AG04449 (cell line): ENCODE results near the gene DIPK1B.

Experiments used
- CTCF ChIA-PET: fragments of 350-600 bp; formaldehyde crosslinking; extraction: SDS; loops from one replicate; lab custom pipeline; 2021; ENCODE audit warnings: antibody characterized with exemption; lab: Yijun Ruan, JAX
- POLR2A ChIA-PET: fragments of 400-600, 350-600 bp; formaldehyde crosslinking; extraction: SDS; loops from one replicate; lab custom pipeline; 2020; ENCODE audit warnings: antibody characterized with exemption, inconsistent platforms; lab: Yijun Ruan, JAX
- DNase-seq: peaks from one replicate; pipeline ENCODE4 v3.0.0-alpha.2; 2010; ENCODE audit warnings: low read depth, low spot score
- H3K4me3 ChIP-seq: 2 replicates; pipeline ENCODE4 v1.5.1; 2011; ENCODE audit warnings: low read depth, mild to moderate bottlenecking, control low read depth, low read length
- TF ChIP-seq, protein P1 (sequence below): IDR thresholded peaks from one replicate; pipeline ENCODE4 v1.5.1; 2011; ENCODE audit warnings: mild to moderate bottlenecking, moderate library complexity, low read length, control low read depth, inconsistent platforms; ENCODE audit not compliant: insufficient read depth; ENCODE audit errors: missing control alignments

The DIPK1B gene

DNA sequence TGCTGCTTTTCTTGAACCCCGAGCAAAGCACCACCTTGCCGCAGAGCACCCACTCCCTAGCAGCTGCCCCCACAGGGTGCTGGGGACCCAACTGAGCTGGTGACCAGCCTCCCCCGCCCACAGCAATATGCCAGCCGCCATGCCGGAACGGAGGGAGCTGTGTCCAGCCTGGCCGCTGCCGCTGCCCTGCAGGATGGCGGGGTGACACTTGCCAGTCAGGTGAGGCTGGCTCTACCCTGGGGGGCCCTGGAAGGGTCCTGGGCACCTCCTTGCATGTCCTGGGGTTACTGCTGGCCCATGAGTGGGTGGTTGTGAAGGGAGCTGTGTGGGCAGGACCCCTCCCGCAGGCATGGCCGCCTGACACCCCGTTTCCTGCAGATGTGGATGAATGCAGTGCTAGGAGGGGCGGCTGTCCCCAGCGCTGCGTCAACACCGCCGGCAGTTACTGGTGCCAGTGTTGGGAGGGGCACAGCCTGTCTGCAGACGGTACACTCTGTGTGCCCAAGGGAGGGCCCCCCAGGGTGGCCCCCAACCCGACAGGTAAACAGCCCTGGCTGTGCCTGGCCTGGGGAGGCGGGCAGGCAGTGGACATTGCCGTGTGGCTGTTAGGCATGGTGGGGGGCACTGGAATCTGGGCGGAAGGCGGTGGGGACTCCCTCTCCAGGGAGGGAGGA lies 42.4 kb upstream of the DIPK1B start:
- TF ChIP-seq, protein P1, sequence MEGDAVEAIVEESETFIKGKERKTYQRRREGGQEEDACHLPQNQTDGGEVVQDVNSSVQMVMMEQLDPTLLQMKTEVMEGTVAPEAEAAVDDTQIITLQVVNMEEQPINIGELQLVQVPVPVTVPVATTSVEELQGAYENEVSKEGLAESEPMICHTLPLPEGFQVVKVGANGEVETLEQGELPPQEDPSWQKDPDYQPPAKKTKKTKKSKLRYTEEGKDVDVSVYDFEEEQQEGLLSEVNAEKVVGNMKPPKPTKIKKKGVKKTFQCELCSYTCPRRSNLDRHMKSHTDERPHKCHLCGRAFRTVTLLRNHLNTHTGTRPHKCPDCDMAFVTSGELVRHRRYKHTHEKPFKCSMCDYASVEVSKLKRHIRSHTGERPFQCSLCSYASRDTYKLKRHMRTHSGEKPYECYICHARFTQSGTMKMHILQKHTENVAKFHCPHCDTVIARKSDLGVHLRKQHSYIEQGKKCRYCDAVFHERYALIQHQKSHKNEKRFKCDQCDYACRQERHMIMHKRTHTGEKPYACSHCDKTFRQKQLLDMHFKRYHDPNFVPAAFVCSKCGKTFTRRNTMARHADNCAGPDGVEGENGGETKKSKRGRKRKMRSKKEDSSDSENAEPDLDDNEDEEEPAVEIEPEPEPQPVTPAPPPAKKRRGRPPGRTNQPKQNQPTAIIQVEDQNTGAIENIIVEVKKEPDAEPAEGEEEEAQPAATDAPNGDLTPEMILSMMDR = no peak
- ChIA-PET CTCF (interaction anchor here (1.3 kb wide), 1 partner anchor 12 kb away, joined by 3 read pairs; no protein-coding TSS in a partner anchor), POLR2A (no interaction called here)
- no peak for DNase-seq
- no peak overlapping the region for H3K4me3 ChIP-seq

DNA sequence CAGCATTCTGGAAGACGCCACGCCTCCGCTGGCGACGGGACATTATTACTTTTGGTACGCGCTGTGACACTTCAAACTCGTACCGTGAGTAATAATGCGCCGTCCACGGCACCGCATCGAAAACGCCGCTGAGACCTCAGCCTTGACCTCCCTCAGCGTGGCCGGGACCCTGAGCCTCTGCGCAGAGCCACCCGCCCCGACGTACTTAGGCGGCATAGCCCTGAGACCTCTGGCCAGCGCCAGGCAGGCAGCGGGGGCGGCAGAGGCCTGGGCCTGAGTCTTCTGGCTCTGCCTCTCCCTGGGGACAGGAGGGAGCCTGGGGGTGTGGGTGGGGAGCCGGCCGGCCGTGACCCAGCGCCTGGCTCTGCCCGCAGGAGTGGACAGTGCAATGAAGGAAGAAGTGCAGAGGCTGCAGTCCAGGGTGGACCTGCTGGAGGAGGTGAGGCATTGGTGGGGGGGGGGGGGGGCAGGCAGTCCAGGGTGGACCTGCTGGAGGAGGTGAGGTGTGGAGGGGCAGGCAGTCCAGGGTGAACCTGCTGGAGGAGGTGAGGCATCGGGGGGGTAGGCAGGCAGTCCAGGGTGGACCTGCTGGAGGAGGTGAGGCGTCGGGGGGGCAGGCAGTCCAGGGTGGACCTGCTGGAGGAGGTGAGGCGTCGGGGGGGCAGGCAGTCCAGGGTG lies 41.7 kb upstream of the DIPK1B start:
- CTCF ChIA-PET = interaction anchor here (0.8 to 2.8 kb wide), 14 partner anchors 9 to 213 kb away, joined by 3 to 48 read pairs (median 5); partner anchors contain the start of gene AGPAT2
- DNase-seq = no peak
- POLR2A ChIA-PET = no interaction called here
- TF ChIP-seq, protein P1 = no peak
- H3K4me3 ChIP-seq = no peak overlapping the region

DNA sequence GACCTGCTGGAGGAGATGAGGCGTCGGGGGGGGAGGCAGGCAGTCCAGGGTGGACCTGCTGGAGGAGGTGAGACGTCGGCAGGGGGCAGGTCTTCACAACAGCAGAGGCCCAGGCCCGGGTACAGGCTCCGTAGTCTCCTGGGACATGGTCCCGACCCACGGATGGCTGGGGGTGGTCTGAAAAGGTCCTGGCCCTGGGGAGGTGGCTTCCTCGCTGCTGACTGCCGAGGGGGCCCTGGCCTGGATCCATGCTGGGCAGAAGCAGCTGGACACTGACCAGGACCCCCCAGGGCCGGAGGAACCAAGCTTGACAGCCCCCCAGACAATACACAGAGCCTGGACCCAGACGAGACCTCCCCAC lies 41.1 kb upstream of the DIPK1B start:
- H3K4me3 ChIP-seq = no peak overlapping the region
- TF ChIP-seq, protein P1 = no peak
- ChIA-PET POLR2A (no interaction called here), CTCF (interaction anchor here (0.8 to 2.8 kb wide), 21 partner anchors 7 to 213 kb away, joined by 3 to 48 read pairs (median 5); partner anchors contain the start of gene AGPAT2)
- DNase-seq = no peak

DNA sequence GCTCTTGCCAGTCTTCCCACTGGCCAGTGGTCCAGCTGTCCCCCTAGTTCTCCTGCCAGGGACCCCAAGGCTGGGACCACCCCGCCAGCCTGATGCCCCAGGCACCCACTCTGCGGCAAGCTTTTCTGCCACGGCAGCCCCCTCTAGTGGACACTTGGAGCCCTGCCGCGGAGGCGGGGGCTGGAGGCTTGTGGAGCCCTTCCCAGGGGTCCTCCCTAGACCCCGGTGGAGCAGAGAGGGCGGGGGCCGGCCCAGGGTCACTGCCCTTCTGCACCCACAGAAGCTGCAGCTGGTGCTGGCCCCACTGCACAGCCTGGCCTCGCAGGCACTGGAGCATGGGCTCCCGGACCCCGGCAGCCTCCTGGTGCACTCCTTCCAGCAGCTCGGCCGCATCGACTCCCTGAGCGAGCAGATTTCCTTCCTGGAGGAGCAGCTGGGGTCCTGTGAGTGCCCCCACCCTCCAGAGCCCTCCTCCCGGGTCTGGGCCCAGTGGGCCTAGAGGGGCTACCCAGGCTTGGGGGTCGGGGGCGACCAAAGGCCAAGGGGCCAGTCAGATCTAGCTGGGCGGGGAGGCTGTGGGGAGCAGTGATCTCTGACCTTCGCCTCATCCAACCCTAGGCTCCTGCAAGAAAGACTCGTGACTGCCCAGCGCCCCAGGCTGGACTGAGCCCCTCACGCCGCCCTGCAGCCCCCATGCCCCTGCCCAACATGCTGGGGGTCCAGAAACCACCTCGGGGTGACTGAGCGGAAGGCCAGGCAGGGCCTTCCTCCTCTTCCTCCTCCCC lies 40.5 kb upstream of the DIPK1B start:
- DNase-seq = no peak
- ChIA-PET CTCF (interaction anchor here (0.8 to 2.8 kb wide), 27 partner anchors 8 to 214 kb away, joined by 3 to 48 read pairs (median 5); partner anchors contain the start of gene AGPAT2), POLR2A (interaction anchor here (0.5 kb wide), 1 partner anchor 10 kb away, joined by 3 read pairs; no protein-coding TSS in a partner anchor)
- no peak overlapping the region for H3K4me3 ChIP-seq
- TF ChIP-seq, protein P1 = peak; percentile 88

DNA sequence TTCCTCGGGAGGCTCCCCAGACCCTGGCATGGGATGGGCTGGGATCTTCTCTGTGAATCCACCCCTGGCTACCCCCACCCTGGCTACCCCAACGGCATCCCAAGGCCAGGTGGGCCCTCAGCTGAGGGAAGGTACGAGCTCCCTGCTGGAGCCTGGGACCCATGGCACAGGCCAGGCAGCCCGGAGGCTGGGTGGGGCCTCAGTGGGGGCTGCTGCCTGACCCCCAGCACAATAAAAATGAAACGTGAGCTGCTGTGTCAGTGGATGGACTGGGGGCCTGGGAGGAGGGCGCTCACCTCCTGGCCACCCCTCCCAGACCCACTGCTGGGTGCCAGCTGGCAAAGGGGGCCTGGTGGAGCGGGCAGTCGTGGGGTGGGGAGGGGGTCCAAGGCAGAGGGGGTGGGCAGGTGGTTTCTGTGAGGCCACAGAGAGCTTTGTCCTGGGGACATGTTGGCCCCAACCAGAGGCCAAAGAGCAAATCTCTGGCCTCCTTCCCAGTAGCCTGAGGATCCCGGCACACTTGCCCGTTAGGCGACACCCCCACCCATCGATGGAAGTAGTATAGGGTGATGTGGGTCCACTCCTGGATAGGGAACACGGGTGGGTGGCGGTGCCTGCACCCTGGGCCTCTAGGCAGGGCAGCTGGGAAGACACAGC lies 39.8 kb upstream of the DIPK1B start:
- DNase-seq = no peak
- CTCF ChIA-PET = interaction anchor here (0.9 to 2.8 kb wide), 23 partner anchors 9 to 202 kb away, joined by 3 to 48 read pairs (median 5); partner anchors contain the start of gene AGPAT2
- POLR2A ChIA-PET = interaction anchor here (0.5 kb wide), 1 partner anchor 10 kb away, joined by 3 read pairs; no protein-coding TSS in a partner anchor

More for the DNA sequence above, 39.8 kb upstream of the DIPK1B start:
- TF ChIP-seq, protein P1 = no peak
- H3K4me3 ChIP-seq = no peak overlapping the region
